Measurements from ENCODE around the gene IPP. TPM values are rescaled to one million over a fixed set of nuclear protein-coding genes. Genes with fewer than 3 reads are reported as not detected.

Gene IPP
- total RNA-seq, 1 experiment from 2014 or later: 25.4 TPM

DNA sequence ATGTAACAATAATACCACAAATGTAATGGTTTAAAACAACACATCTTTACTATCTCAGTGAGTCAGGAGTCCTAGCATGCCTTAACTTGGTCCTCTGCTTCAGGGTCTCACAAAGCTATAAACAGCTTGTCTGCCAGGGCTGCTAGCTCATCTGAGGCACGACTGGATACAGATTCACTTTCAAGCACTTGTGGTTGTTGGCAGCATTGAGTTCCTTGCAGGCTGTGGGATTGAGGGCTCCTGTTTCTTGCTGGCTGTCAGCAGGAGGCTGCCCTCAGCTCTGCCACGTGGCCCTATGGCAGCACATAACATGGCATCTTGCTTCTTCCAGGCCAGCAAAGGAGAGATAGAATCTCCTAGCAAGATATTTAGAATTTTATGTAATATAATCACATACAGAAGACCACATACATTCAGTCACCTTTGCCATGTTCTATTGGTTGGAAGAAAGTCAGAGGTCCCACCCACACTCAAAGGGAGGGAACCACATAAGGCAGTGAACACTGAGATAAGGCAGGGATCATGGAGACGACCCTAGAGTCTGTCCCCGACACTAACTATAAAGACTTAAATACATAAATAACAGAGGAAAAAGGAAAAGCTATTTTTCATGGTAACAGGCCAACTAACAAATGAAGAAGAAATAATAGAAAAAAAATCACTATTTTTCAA lies 18.9 kb upstream of the IPP start:
- DNase-seq: no peak
- Histone ChIP-seq H2AFZ (no peak overlapping the region), H3K36me3 (ENCODE audit: low read depth) (no peaks in the 10 kb centered on the region), H3K4me2 (no peak overlapping the region), H3K9me2 (ENCODE audit: insufficient read depth) (no peaks in the 10 kb centered on the region), H4K20me1 (ENCODE audit: insufficient read depth) (no peaks in the 10 kb centered on the region), H3K9me3 (ENCODE audit: insufficient read depth, low read depth) (no peaks in the 10 kb centered on the region), H3K79me2 (ENCODE audit: low read depth) (no peaks in the 10 kb centered on the region), H3K27ac (no peak overlapping the region), H3F3A (ENCODE audit: insufficient read depth, low read depth) (peaks cover 3% of the 10 kb centered on the region; the same call in 1 of the 2 replicates), H3K4me3 (no peak overlapping the region), H3K27me3 (ENCODE audit: insufficient read depth, low read depth) (no peaks in the 10 kb centered on the region), H3K4me1 (replicated peaks; ENCODE audit: insufficient read depth) (no peaks in the 10 kb centered on the region)
- intact Hi-C loops (cut with micrococcal nuclease; ENCODE audit: unreplicated experiment): no loop called here
- CTCF ChIA-PET: interaction anchor here (0.8 kb wide), 1 partner anchor 15 kb away, joined by 6 read pairs; no protein-coding TSS in a partner anchor
- POLR2A ChIA-PET (ENCODE audit: unreplicated experiment): no interaction called here
- no TSS peak for BruUV-seq (replicated peaks)
- TF ChIP-seq EZH2 (IDR thresholded peaks at IDR 0.05; ENCODE audit: low read depth): no peak
- TF ChIP-seq, protein P1, sequence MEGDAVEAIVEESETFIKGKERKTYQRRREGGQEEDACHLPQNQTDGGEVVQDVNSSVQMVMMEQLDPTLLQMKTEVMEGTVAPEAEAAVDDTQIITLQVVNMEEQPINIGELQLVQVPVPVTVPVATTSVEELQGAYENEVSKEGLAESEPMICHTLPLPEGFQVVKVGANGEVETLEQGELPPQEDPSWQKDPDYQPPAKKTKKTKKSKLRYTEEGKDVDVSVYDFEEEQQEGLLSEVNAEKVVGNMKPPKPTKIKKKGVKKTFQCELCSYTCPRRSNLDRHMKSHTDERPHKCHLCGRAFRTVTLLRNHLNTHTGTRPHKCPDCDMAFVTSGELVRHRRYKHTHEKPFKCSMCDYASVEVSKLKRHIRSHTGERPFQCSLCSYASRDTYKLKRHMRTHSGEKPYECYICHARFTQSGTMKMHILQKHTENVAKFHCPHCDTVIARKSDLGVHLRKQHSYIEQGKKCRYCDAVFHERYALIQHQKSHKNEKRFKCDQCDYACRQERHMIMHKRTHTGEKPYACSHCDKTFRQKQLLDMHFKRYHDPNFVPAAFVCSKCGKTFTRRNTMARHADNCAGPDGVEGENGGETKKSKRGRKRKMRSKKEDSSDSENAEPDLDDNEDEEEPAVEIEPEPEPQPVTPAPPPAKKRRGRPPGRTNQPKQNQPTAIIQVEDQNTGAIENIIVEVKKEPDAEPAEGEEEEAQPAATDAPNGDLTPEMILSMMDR (conservative IDR thresholded peaks at IDR 0.05): no peak

DNA sequence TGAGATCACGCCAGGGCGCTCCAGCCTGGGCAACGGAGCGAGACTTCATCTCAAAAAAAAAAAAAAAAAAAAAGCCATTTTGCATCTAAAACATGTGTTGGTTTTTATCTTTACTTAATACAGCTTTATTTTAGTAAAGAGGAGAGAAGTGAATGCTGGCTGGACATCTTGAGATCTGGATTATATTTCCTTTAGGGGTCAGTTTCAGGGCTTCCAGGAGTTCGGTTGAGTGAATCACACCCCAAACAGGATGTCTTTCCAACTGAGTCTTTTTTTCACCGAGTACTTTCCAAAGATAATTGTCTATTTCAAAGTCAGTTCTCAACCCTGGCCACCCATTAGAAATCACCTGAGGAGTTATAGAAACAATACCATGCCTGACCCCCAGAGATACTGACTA lies 16.6 kb upstream of the IPP start:
- H3K4me3 ChIP-seq: no peak overlapping the region
- no peaks in the 10 kb centered on the region for H3K27me3 ChIP-seq (ENCODE audit: insufficient read depth, low read depth)
- no peak for DNase-seq
- H3K27ac ChIP-seq: no peak overlapping the region
- H3K36me3 ChIP-seq (ENCODE audit: low read depth): no peaks in the 10 kb centered on the region
- H3K9me2 ChIP-seq (ENCODE audit: insufficient read depth): no peaks in the 10 kb centered on the region
- no peaks in the 10 kb centered on the region for H3K4me1 ChIP-seq (replicated peaks; ENCODE audit: insufficient read depth)
- no peak overlapping the region for H3K4me2 ChIP-seq
- BruUV-seq (replicated peaks): no TSS peak
- ChIA-PET CTCF (no interaction called here), POLR2A (ENCODE audit: unreplicated experiment) (no interaction called here)
- H3F3A ChIP-seq (ENCODE audit: insufficient read depth, low read depth): no peaks in the 10 kb centered on the region
- H3K9me3 ChIP-seq (ENCODE audit: insufficient read depth, low read depth): no peaks in the 10 kb centered on the region
- intact Hi-C loops (cut with micrococcal nuclease; ENCODE audit: unreplicated experiment): no loop called here
- H3K79me2 ChIP-seq (ENCODE audit: low read depth): no peaks in the 10 kb centered on the region
- H4K20me1 ChIP-seq (ENCODE audit: insufficient read depth): no peaks in the 10 kb centered on the region
- no peak overlapping the region for H2AFZ ChIP-seq
- no peak for TF ChIP-seq EZH2 (IDR thresholded peaks at IDR 0.05; ENCODE audit: low read depth)
- TF ChIP-seq, protein P1 (conservative IDR thresholded peaks at IDR 0.05): no peak

DNA sequence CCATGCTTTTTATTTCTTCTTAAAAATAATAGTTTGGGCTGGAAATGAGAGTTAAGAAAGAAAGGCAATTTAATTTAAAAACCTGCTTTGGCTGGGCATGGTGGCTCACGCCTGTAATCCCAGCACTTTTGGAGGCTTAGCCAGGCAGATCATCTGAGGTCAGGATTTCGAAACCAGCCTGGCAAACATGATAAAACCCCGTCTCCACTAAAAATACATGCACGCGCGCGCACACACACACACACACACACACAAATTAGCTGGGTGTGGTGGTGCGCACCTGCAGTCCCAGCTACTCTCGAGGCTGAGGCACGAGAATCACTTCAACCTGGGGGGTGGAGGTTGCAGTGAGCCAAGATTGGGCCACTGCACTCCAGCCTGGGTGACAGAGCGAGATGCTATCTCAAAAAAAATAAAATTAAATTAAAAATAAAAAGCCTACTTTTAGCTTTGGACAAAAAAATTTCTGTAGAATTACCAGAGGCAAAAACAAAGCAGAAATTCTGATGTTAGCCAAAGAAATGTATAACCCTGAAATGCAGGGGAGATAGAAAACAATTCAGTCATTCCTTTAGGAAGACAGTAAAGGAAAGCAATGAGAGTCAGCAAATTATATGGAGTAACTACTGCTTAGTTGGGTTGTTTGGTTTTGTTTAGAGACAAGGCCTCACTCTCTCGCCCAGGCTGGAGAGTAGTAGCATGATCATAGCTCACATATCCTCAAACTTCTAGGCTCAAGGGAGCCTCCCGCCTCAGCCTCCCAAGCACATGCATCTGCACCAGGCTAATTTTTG lies 15.7 kb upstream of the IPP start:
- intact Hi-C loops (cut with micrococcal nuclease; ENCODE audit: unreplicated experiment): no loop called here
- no TSS peak for BruUV-seq (replicated peaks)
- no peaks in the 10 kb centered on the region for H3K79me2 ChIP-seq (ENCODE audit: low read depth)
- H3K27me3 ChIP-seq (ENCODE audit: insufficient read depth, low read depth): no peaks in the 10 kb centered on the region
- H3K4me3 ChIP-seq: no peak overlapping the region
- H3K27ac ChIP-seq: no peak overlapping the region
- no peak for DNase-seq
- H3K36me3 ChIP-seq (ENCODE audit: low read depth): no peaks in the 10 kb centered on the region
- no peaks in the 10 kb centered on the region for H4K20me1 ChIP-seq (ENCODE audit: insufficient read depth)
- no peak overlapping the region for H3K4me2 ChIP-seq
- no peaks in the 10 kb centered on the region for H3K9me3 ChIP-seq (ENCODE audit: insufficient read depth, low read depth)
- H3K4me1 ChIP-seq (replicated peaks; ENCODE audit: insufficient read depth): no peaks in the 10 kb centered on the region
- ChIA-PET POLR2A (ENCODE audit: unreplicated experiment) (no interaction called here), CTCF (no interaction called here)
- no peak for TF ChIP-seq EZH2 (IDR thresholded peaks at IDR 0.05; ENCODE audit: low read depth)
- TF ChIP-seq, protein P1 (conservative IDR thresholded peaks at IDR 0.05): no peak
- no peaks in the 10 kb centered on the region for H3F3A ChIP-seq (ENCODE audit: insufficient read depth, low read depth)
- no peak overlapping the region for H2AFZ ChIP-seq
- no peaks in the 10 kb centered on the region for H3K9me2 ChIP-seq (ENCODE audit: insufficient read depth)

All from PC-9 (cell line).